ENCODE results near the gene SLC15A1.

SLC15A1 gene

GRCh38 chr13:98690348-98691022, 62.0 kb downstream of the SLC15A1 start:
- Histone ChIP-seq H3K27me3 (peaks cover 16% of the 10 kb centered on the region), H3K27ac (no peak overlapping the region), H3K4me3 (ENCODE audit: low read depth in 1 of 2, low read length in 1 of 2) (no peak overlapping the region), H3K4me1 (ENCODE audit: control insufficient read depth in 1 of 2, insufficient read depth in 1 of 2, low read depth in 1 of 2, low read length in 1 of 2) (no peaks in the 10 kb centered on the region), H3K9me3 (no peaks in the 10 kb centered on the region), H3K36me3 (no peaks in the 10 kb centered on the region)
- TF ChIP-seq, protein P1, sequence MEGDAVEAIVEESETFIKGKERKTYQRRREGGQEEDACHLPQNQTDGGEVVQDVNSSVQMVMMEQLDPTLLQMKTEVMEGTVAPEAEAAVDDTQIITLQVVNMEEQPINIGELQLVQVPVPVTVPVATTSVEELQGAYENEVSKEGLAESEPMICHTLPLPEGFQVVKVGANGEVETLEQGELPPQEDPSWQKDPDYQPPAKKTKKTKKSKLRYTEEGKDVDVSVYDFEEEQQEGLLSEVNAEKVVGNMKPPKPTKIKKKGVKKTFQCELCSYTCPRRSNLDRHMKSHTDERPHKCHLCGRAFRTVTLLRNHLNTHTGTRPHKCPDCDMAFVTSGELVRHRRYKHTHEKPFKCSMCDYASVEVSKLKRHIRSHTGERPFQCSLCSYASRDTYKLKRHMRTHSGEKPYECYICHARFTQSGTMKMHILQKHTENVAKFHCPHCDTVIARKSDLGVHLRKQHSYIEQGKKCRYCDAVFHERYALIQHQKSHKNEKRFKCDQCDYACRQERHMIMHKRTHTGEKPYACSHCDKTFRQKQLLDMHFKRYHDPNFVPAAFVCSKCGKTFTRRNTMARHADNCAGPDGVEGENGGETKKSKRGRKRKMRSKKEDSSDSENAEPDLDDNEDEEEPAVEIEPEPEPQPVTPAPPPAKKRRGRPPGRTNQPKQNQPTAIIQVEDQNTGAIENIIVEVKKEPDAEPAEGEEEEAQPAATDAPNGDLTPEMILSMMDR (IDR thresholded peaks at IDR 0.05), result no peak

- TF ChIP-seq, protein P1 (IDR thresholded peaks at IDR 0.05), result no peak
- Histone ChIP-seq H3K4me1 (ENCODE audit: control insufficient read depth in 1 of 2, insufficient read depth in 1 of 2, low read depth in 1 of 2, low read length in 1 of 2) (no peaks in the 10 kb centered on the region), H3K4me3 (ENCODE audit: low read depth in 1 of 2, low read length in 1 of 2) (no peak overlapping the region), H3K27ac (no peak overlapping the region), H3K27me3 (peaks cover 16% of the 10 kb centered on the region), H3K9me3 (no peaks in the 10 kb centered on the region), H3K36me3 (no peaks in the 10 kb centered on the region)
Measured at GRCh38 chr13:98689347-98689968, 63.0 kb downstream of the SLC15A1 start.

GRCh38 chr13:98688373-98688772, 64.1 kb downstream of the SLC15A1 start:
- Histone ChIP-seq H3K4me1 (ENCODE audit: control insufficient read depth in 1 of 2, insufficient read depth in 1 of 2, low read depth in 1 of 2, low read length in 1 of 2) (no peaks in the 10 kb centered on the region), H3K9me3 (no peaks in the 10 kb centered on the region), H3K36me3 (no peaks in the 10 kb centered on the region), H3K27ac (no peak overlapping the region), H3K27me3 (peaks cover 16% of the 10 kb centered on the region), H3K4me3 (ENCODE audit: low read depth in 1 of 2, low read length in 1 of 2) (no peak overlapping the region)
- TF ChIP-seq, protein P1 (IDR thresholded peaks at IDR 0.05), result no peak

- Histone ChIP-seq H3K27ac (no peak overlapping the region), H3K27me3 (peaks cover 16% of the 10 kb centered on the region), H3K9me3 (no peaks in the 10 kb centered on the region), H3K4me1 (ENCODE audit: control insufficient read depth in 1 of 2, insufficient read depth in 1 of 2, low read depth in 1 of 2, low read length in 1 of 2) (no peaks in the 10 kb centered on the region), H3K4me3 (ENCODE audit: low read depth in 1 of 2, low read length in 1 of 2) (no peak overlapping the region), H3K36me3 (no peaks in the 10 kb centered on the region)
- TF ChIP-seq, protein P1 (IDR thresholded peaks at IDR 0.05), result no peak
Measured at GRCh38 chr13:98687319-98687718, 65.2 kb downstream of the SLC15A1 start.

- no peaks in the 10 kb centered on the region for H3K9me3 ChIP-seq
- no peak overlapping the region for H3K27ac ChIP-seq
- TF ChIP-seq, protein P1 (IDR thresholded peaks at IDR 0.05), result no peak
- no peaks in the 10 kb centered on the region for H3K4me1 ChIP-seq (ENCODE audit: control insufficient read depth in 1 of 2, insufficient read depth in 1 of 2, low read depth in 1 of 2, low read length in 1 of 2)
- peaks cover 16% of the 10 kb centered on the region for H3K27me3 ChIP-seq
- no peaks in the 10 kb centered on the region for H3K36me3 ChIP-seq
- no peak overlapping the region for H3K4me3 ChIP-seq (ENCODE audit: low read depth in 1 of 2, low read length in 1 of 2)
Measured at GRCh38 chr13:98686270-98686669, 66.2 kb downstream of the SLC15A1 start.

All from neutrophil (primary cell).